ENCODE results near the gene SACM1L. TPM values are rescaled to one million over a fixed set of nuclear protein-coding genes. Genes with fewer than 3 reads are reported as not detected.

Gene SACM1L
- total and polyA plus RNA-seq, 4 donors, result 50.3 to 77.6 (median 57.8) TPM

- DNase-seq (ENCODE audit: low read depth in 4 of 6, low spot score in 6 of 6), result peak in 2 of 6 donors; percentile 58 to 63
- WGBS (ENCODE audit: insufficient coverage), result 28% methylated on average over 8 of the region's 14 CpGs
Observed at GRCh38 chr3:45760878-45761711, 71.9 kb downstream of the SACM1L start.

GRCh38 chr3:45761831-45762230 lies 72.6 kb downstream of the SACM1L start:
- no peak for DNase-seq (ENCODE audit: low read depth in 4 of 6, low spot score in 6 of 6)
- Histone ChIP-seq H3K36me3 (ENCODE audit: control insufficient read depth, insufficient read depth, low read length) (no peaks in the 10 kb centered on the region), H3K4me3 (ENCODE audit: low read depth, low read length) (no peak overlapping the region), H3K27ac (ENCODE audit: low read depth, low read length) (peak overlapping the region; percentile 33), H3K4me1 (ENCODE audit: control insufficient read depth, insufficient read depth, low read length) (no peaks in the 10 kb centered on the region), H3K9me3 (ENCODE audit: control insufficient read depth, insufficient read depth, low read length) (no peaks in the 10 kb centered on the region), H3K27me3 (ENCODE audit: control insufficient read depth, insufficient read depth, low read length) (no peaks in the 10 kb centered on the region)
- 83% methylated on average over 10 of the region's 10 CpGs for WGBS (ENCODE audit: insufficient coverage)

More at GRCh38 chr3:45760878-45761711, 71.9 kb downstream of the SACM1L start:
- no peak overlapping the region for H3K4me3 ChIP-seq (ENCODE audit: low read depth, low read length)
- no peaks in the 10 kb centered on the region for H3K4me1 ChIP-seq (ENCODE audit: control insufficient read depth, insufficient read depth, low read length)
- H3K9me3 ChIP-seq (ENCODE audit: control insufficient read depth, insufficient read depth, low read length), result no peaks in the 10 kb centered on the region
- H3K27ac ChIP-seq (ENCODE audit: low read depth, low read length), result peak overlapping the region; percentile 33
- no peaks in the 10 kb centered on the region for H3K27me3 ChIP-seq (ENCODE audit: control insufficient read depth, insufficient read depth, low read length)
- no peaks in the 10 kb centered on the region for H3K36me3 ChIP-seq (ENCODE audit: control insufficient read depth, insufficient read depth, low read length)

- no peaks in the 10 kb centered on the region for H3K4me1 ChIP-seq (ENCODE audit: control insufficient read depth, insufficient read depth, low read length)
- H3K4me3 ChIP-seq (ENCODE audit: low read depth, low read length), result no peak overlapping the region
- H3K27ac ChIP-seq (ENCODE audit: low read depth, low read length), result peak overlapping the region; percentile 16
- no peak for DNase-seq (ENCODE audit: low read depth in 4 of 6, low spot score in 6 of 6)
- no peaks in the 10 kb centered on the region for H3K36me3 ChIP-seq (ENCODE audit: control insufficient read depth, insufficient read depth, low read length)
- WGBS (ENCODE audit: insufficient coverage), result 92% methylated on average over 16 of the region's 19 CpGs
- peaks cover 2% of the 10 kb centered on the region for H3K9me3 ChIP-seq (ENCODE audit: control insufficient read depth, insufficient read depth, low read length)
- no peaks in the 10 kb centered on the region for H3K27me3 ChIP-seq (ENCODE audit: control insufficient read depth, insufficient read depth, low read length)
Observed at GRCh38 chr3:45762647-45763302, 73.6 kb downstream of the SACM1L start.

GRCh38 chr3:45763303-45763675 lies 74.1 kb downstream of the SACM1L start:
- H3K27me3 ChIP-seq (ENCODE audit: control insufficient read depth, insufficient read depth, low read length), result no peaks in the 10 kb centered on the region
- DNase-seq (ENCODE audit: low read depth in 4 of 6, low spot score in 6 of 6), result no peak
- no peak overlapping the region for H3K4me3 ChIP-seq (ENCODE audit: low read depth, low read length)
- WGBS (ENCODE audit: insufficient coverage), result 96% methylated on average over 2 of the region's 5 CpGs
- no peaks in the 10 kb centered on the region for H3K4me1 ChIP-seq (ENCODE audit: control insufficient read depth, insufficient read depth, low read length)
- peaks cover 3% of the 10 kb centered on the region for H3K9me3 ChIP-seq (ENCODE audit: control insufficient read depth, insufficient read depth, low read length)
- H3K36me3 ChIP-seq (ENCODE audit: control insufficient read depth, insufficient read depth, low read length), result no peaks in the 10 kb centered on the region
- H3K27ac ChIP-seq (ENCODE audit: low read depth, low read length), result peak overlapping the region; percentile 16

GRCh38 chr3:45765266-45765851 lies 76.2 kb downstream of the SACM1L start:
- H3K27me3 ChIP-seq (ENCODE audit: control insufficient read depth, insufficient read depth, low read length), result no peaks in the 10 kb centered on the region
- no peak for DNase-seq (ENCODE audit: low read depth in 4 of 6, low spot score in 6 of 6)
- no peak overlapping the region for H3K4me3 ChIP-seq (ENCODE audit: low read depth, low read length)
- no peaks in the 10 kb centered on the region for H3K36me3 ChIP-seq (ENCODE audit: control insufficient read depth, insufficient read depth, low read length)
- 99% methylated on average over 6 of the region's 9 CpGs for WGBS (ENCODE audit: insufficient coverage)
- peaks cover 4% of the 10 kb centered on the region for H3K9me3 ChIP-seq (ENCODE audit: control insufficient read depth, insufficient read depth, low read length)
- no peak overlapping the region for H3K27ac ChIP-seq (ENCODE audit: low read depth, low read length)
- no peaks in the 10 kb centered on the region for H3K4me1 ChIP-seq (ENCODE audit: control insufficient read depth, insufficient read depth, low read length)

GRCh38 chr3:45765958-45766357 lies 76.8 kb downstream of the SACM1L start:
- no peaks in the 10 kb centered on the region for H3K36me3 ChIP-seq (ENCODE audit: control insufficient read depth, insufficient read depth, low read length)
- DNase-seq (ENCODE audit: low read depth in 4 of 6, low spot score in 6 of 6), result no peak
- peaks cover 4% of the 10 kb centered on the region for H3K9me3 ChIP-seq (ENCODE audit: control insufficient read depth, insufficient read depth, low read length)
- no peak overlapping the region for H3K27ac ChIP-seq (ENCODE audit: low read depth, low read length)
- no peaks in the 10 kb centered on the region for H3K27me3 ChIP-seq (ENCODE audit: control insufficient read depth, insufficient read depth, low read length)
- no peak overlapping the region for H3K4me3 ChIP-seq (ENCODE audit: low read depth, low read length)
- no peaks in the 10 kb centered on the region for H3K4me1 ChIP-seq (ENCODE audit: control insufficient read depth, insufficient read depth, low read length)
- WGBS (ENCODE audit: insufficient coverage), result 85% methylated on average over 6 of the region's 8 CpGs

- Histone ChIP-seq H3K36me3 (ENCODE audit: control insufficient read depth, insufficient read depth, low read length) (no peaks in the 10 kb centered on the region), H3K27me3 (ENCODE audit: control insufficient read depth, insufficient read depth, low read length) (no peaks in the 10 kb centered on the region), H3K4me3 (ENCODE audit: low read depth, low read length) (no peak overlapping the region), H3K27ac (ENCODE audit: low read depth, low read length) (no peak overlapping the region), H3K4me1 (ENCODE audit: control insufficient read depth, insufficient read depth, low read length) (no peaks in the 10 kb centered on the region), H3K9me3 (ENCODE audit: control insufficient read depth, insufficient read depth, low read length) (peaks cover 4% of the 10 kb centered on the region)
- no peak for DNase-seq (ENCODE audit: low read depth in 4 of 6, low spot score in 6 of 6)
- WGBS (ENCODE audit: insufficient coverage), result 97% methylated on average over 9 of the region's 9 CpGs
Observed at GRCh38 chr3:45771166-45771775, 82.1 kb downstream of the SACM1L start.

- no peaks in the 10 kb centered on the region for H3K27me3 ChIP-seq (ENCODE audit: control insufficient read depth, insufficient read depth, low read length)
- H3K27ac ChIP-seq (ENCODE audit: low read depth, low read length), result no peak overlapping the region
- DNase-seq (ENCODE audit: low read depth in 4 of 6, low spot score in 6 of 6), result no peak
- no peaks in the 10 kb centered on the region for H3K36me3 ChIP-seq (ENCODE audit: control insufficient read depth, insufficient read depth, low read length)
- no peaks in the 10 kb centered on the region for H3K4me1 ChIP-seq (ENCODE audit: control insufficient read depth, insufficient read depth, low read length)
- no peak overlapping the region for H3K4me3 ChIP-seq (ENCODE audit: low read depth, low read length)
- WGBS (ENCODE audit: insufficient coverage), result 100% methylated on average over 2 of the region's 5 CpGs
- peaks cover 4% of the 10 kb centered on the region for H3K9me3 ChIP-seq (ENCODE audit: control insufficient read depth, insufficient read depth, low read length)
Observed at GRCh38 chr3:45771831-45772230, 82.6 kb downstream of the SACM1L start.

GRCh38 chr3:45772341-45773035 lies 83.3 kb downstream of the SACM1L start:
- WGBS (ENCODE audit: insufficient coverage), result 88% methylated on average over 11 of the region's 16 CpGs
- no peak for DNase-seq (ENCODE audit: low read depth in 4 of 6, low spot score in 6 of 6)

More at GRCh38 chr3:45772341-45773035, 83.3 kb downstream of the SACM1L start:
- Histone ChIP-seq H3K9me3 (ENCODE audit: control insufficient read depth, insufficient read depth, low read length) (peaks cover 4% of the 10 kb centered on the region), H3K4me1 (ENCODE audit: control insufficient read depth, insufficient read depth, low read length) (no peaks in the 10 kb centered on the region), H3K4me3 (ENCODE audit: low read depth, low read length) (no peak overlapping the region), H3K36me3 (ENCODE audit: control insufficient read depth, insufficient read depth, low read length) (no peaks in the 10 kb centered on the region), H3K27me3 (ENCODE audit: control insufficient read depth, insufficient read depth, low read length) (no peaks in the 10 kb centered on the region), H3K27ac (ENCODE audit: low read depth, low read length) (no peak overlapping the region)
